Bronchus fibroblast of lung (primary cell): Measurements from ENCODE around the gene MAPKBP1. TPM values are rescaled to one million over a fixed set of nuclear protein-coding genes. Genes with fewer than 3 reads are reported as not detected.

Source experiments
- total RNA-seq: library from RNA; depleted of rRNA; stranded (reverse); fragments of >200 nt; gene quantifications from 2 replicates; pipeline ENCODE4 v1.2.3, GENCODE V29; 2015

MAPKBP1 gene, protein sequence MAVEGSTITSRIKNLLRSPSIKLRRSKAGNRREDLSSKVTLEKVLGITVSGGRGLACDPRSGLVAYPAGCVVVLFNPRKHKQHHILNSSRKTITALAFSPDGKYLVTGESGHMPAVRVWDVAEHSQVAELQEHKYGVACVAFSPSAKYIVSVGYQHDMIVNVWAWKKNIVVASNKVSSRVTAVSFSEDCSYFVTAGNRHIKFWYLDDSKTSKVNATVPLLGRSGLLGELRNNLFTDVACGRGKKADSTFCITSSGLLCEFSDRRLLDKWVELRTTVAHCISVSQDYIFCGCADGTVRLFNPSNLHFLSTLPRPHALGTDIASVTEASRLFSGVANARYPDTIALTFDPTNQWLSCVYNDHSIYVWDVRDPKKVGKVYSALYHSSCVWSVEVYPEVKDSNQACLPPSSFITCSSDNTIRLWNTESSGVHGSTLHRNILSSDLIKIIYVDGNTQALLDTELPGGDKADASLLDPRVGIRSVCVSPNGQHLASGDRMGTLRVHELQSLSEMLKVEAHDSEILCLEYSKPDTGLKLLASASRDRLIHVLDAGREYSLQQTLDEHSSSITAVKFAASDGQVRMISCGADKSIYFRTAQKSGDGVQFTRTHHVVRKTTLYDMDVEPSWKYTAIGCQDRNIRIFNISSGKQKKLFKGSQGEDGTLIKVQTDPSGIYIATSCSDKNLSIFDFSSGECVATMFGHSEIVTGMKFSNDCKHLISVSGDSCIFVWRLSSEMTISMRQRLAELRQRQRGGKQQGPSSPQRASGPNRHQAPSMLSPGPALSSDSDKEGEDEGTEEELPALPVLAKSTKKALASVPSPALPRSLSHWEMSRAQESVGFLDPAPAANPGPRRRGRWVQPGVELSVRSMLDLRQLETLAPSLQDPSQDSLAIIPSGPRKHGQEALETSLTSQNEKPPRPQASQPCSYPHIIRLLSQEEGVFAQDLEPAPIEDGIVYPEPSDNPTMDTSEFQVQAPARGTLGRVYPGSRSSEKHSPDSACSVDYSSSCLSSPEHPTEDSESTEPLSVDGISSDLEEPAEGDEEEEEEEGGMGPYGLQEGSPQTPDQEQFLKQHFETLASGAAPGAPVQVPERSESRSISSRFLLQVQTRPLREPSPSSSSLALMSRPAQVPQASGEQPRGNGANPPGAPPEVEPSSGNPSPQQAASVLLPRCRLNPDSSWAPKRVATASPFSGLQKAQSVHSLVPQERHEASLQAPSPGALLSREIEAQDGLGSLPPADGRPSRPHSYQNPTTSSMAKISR (N-terminal part only)
- 9.9 and 10.1 TPM in 2 replicates for total RNA-seq

DNA sequence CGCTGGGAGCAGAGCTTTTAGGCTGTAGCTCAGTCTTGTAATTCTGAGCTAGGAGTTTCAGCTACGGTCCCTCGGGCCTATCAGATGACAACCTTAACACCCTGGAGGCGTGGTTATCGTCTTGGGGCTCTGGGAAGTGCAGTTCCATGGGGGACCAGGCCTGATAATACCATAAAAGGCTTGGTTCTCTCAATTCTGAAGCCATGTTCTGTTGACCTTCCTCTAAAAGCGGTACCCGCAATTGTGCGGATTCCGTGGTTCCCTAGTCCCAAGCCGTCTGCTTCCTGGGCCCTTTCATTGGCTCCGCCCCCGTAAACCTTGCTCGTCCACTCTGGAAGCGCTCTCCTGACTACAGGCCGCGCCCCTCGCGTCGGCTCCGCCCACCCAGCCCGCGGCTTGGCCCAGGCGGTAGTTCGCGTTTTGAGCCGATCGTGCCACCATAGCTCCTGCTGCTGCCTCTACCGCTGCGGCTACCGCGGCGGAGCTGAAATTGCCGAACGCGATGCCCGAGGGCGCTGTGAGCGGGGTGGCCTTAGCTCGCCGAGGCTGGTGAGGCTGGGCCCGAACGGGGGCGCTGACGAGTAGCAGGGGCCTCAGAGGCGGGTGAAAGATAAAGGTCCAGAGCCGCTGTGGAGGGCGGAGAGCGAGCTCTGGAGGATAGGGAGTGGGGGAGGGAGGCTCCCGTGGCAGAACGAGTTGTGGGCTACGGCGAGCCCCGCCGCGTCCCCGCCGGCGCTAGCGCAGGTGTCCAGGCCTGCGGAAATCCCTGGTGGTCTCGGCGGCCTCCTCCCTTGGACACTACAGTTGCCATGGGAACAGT, at the start of gene MAPKBP1:
Gene MAPKBP1, plus strand, starts transcription at position 423 of the 820 bp plus-strand sequence. CDS start 792 bp downstream, outside the sequence.

GRCh38 chr15:41827880-41828806, 53.9 kb downstream of the MAPKBP1 start, which contains the start of gene JMJD7:
Gene JMJD7 (plus strand): TSS chr15:41828092. CDS start chr15:41828125, 33 bp downstream.

GRCh38 chr15:41838400-41838897, 64.2 kb downstream of the MAPKBP1 start, which contains the start of gene PLA2G4B:
Gene PLA2G4B (plus strand): TSS chr15:41838847. CDS start chr15:41838914, 67 bp downstream.

Other genes starting within 250 kb of the MAPKBP1 start
- 16.8 TPM in 2 replicates for gene RPAP1, start 230.2 kb upstream of the MAPKBP1 start, total RNA-seq
- 3.9 and 6.4 TPM in 2 replicates for gene TYRO3, start 215.3 kb upstream of the MAPKBP1 start, total RNA-seq
- gene MGA, start 114.1 kb upstream of the MAPKBP1 start, total RNA-seq: 7.4 and 7.7 TPM in 2 replicates
- 5.9 and 6.6 TPM in 2 replicates for gene JMJD7, start 53.6 kb downstream of the MAPKBP1 start, total RNA-seq
- gene PLA2G4B, start 64.4 kb downstream of the MAPKBP1 start, total RNA-seq: 0.45 and 1.5 TPM in 2 replicates
- under 0.01 TPM in 2 replicates for gene SPTBN5, start 119.6 kb downstream of the MAPKBP1 start, total RNA-seq
- gene EHD4, start 198.1 kb downstream of the MAPKBP1 start, total RNA-seq: 25.9 and 27.4 TPM in 2 replicates
- gene PLA2G4E, start 246.6 kb downstream of the MAPKBP1 start, total RNA-seq: not detected in 2 replicates